Measurements from ENCODE around the gene LURAP1L. TPM values are rescaled to one million over a fixed set of nuclear protein-coding genes. Genes with fewer than 3 reads are reported as not detected.

Gene LURAP1L
- total RNA-seq: 2.6 TPM
- long read RNA-seq, partial matches to known transcripts: 0 of 5 reads
- long read RNA-seq, other reads (novel, unspliced or antisense): 1 of 5 reads

- DNase-seq (ENCODE audit: low spot score): no peak
- intact Hi-C loops (cut with DNase I): loop anchor here (5.0 kb wide), 1 partner anchor 107 kb away; no protein-coding TSS in a partner anchor
These were observed at the start of gene LURAP1L for GRCh38 chr9:12774861-12775678. TSS of gene LURAP1L (plus strand) at chr9:12775020. CDS start at chr9:12775716, 696 bp downstream.

DNA sequence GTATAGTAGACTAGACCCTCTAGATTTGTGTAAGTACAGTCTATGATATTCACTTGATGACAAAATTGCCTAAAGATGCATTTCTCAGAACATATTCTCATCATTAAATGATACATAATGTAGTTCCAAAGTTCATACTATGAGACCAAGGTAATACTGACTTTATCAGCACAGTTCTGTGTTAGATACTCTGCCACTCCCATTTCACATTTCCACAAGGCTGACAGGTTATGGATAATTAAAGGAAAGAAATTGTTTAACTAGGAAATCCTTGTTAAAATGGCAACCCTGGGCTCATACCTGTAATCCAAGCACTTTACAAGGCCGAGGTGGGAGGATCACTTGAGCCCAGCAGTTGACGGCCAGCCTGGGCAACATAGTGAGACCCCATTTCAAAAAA lies 48.0 kb upstream of the LURAP1L start:
- DNase-seq (ENCODE audit: low spot score): no peak
- intact Hi-C loops (cut with DNase I): loop anchor here (10.0 kb wide), 1 partner anchor 98 kb away; no protein-coding TSS in a partner anchor

GRCh38 chr9:12730198-12730597 lies 44.6 kb upstream of the LURAP1L start:
- intact Hi-C loops (cut with DNase I): no loop called here
- DNase-seq (ENCODE audit: low spot score): no peak

DNA sequence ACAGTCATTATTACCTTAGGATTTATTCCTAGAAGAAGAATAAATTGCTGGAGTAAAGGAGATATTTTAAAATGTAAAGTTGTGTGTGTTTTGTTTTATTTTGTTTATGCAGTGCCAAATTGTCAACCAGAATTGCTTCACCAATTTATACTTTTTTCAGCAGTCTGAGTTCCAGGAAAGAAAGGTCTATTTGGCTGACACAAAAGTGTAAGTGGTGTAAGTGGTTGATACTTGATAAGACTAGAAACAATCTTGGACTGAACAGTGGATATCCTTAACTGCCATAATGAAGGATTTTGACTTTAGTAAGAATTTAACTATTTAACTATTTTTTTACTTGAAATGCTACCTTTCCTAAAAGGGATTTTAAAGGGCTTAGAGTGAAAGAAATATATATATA lies 43.9 kb upstream of the LURAP1L start:
- intact Hi-C loops (cut with DNase I): no loop called here
- no peak for DNase-seq (ENCODE audit: low spot score)

DNA sequence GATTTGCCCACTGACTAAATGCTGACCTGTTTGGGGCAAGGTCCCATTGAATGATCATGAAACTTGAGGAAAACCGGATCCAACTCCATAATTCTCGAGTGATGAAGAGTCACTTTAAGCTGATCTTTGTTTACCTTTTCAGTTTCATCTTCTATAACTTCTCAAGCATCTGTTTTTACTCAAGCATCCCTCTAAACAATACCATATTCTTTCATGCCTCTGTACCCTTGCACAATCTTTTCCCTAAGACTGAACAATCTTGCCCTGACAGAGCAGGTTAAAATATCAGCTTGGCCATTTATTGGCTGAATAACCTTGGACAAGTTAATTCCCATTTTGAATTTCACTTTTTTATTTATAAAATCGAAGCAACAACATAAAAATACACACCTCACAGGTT lies 41.8 kb upstream of the LURAP1L start:
- intact Hi-C loops (cut with DNase I): no loop called here

DNA sequence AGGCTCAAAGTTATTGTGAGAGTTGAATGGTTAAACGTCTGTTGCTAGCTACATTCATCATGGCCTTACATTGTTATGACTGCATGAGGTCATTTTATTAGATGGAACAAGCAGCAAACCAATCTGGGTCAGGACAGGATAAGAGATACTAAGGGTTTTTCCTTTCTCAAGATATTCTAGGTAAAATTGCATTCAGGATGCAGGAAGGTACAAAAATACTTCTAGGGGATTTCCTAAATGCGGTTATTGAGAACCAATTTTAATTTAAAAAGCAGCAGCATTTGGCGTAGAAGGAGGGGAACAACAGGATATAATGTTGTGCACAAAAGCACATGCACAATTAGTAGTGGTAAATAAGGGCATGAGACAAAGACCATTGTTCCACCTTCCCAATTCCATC lies 39.2 kb upstream of the LURAP1L start:
- no peak for DNase-seq (ENCODE audit: low spot score)
- intact Hi-C loops (cut with DNase I): no loop called here

More for the DNA sequence above, 41.8 kb upstream of the LURAP1L start:
- no peak for DNase-seq (ENCODE audit: low spot score)

DNA sequence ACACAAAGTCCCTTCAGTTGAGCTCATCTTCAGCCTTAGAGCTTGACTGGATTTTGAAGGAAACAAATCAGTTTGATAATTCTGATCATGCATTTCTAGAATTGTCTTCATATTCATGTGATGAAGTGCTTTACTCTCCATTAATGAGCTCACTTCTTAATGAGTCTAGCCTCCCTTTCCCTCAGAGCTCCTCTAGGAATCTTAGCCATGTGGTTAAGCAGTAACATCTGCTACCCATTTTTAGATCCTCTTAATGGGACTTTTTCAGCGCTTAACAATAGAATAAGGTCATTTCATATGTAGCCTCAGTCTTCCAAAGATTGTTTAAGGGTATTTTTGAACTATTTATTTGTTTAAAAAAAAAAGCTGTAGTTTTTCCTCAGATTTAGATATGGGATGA lies 36.9 kb upstream of the LURAP1L start:
- intact Hi-C loops (cut with DNase I): no loop called here
- DNase-seq (ENCODE audit: low spot score): no peak

GRCh38 chr9:12739014-12739652 lies 35.7 kb upstream of the LURAP1L start:
- no peak for DNase-seq (ENCODE audit: low spot score)
- intact Hi-C loops (cut with DNase I): no loop called here

- no peak for DNase-seq (ENCODE audit: low spot score)
- intact Hi-C loops (cut with DNase I): no loop called here
These were observed 34.0 kb upstream of the LURAP1L start for GRCh38 chr9:12740845-12741244.

GRCh38 chr9:12748016-12748415 lies 26.8 kb upstream of the LURAP1L start:
- intact Hi-C loops (cut with DNase I): no loop called here
- no peak for DNase-seq (ENCODE audit: low spot score)

DNA sequence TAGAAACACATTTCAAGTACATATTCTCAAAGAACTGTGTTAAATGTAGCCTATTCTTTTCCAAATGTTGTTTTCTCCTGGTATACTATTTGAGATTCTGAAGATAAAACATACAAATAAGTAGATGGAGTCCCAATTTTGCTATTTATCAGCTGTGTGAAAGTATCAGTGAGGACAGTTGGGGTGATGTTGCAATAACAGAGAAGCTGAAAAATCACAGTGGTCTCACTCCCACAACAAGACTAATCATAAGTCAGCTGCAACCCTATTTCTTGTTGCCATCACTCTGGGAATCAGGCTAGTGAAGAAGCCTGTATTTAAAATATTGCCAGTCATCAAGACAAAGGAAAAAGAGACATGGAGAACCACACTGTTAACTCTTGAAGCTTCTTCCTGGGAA lies 25.9 kb upstream of the LURAP1L start:
- intact Hi-C loops (cut with DNase I): no loop called here
- DNase-seq (ENCODE audit: low spot score): no peak

DNA sequence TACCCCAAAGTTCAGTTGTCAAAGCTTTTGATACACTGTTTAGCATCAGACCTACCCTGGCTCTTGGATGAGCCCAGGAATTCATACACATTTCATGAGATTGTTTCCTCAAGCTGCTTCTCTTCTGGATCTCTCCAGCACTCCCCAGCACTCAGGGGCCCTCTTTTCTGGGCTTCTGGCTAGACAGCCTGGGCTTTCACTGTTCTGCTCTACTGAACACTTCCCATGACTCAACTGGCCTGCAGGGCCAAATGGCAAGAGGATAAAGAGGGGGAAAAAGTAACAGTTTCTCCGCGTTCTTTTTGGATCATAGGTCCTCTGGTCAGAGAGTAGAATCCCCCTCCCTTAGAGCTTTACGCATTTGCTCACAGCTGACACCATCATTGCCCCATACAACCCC lies 20.9 kb upstream of the LURAP1L start:
- intact Hi-C loops (cut with DNase I): no loop called here
- no peak for DNase-seq (ENCODE audit: low spot score)

DNA sequence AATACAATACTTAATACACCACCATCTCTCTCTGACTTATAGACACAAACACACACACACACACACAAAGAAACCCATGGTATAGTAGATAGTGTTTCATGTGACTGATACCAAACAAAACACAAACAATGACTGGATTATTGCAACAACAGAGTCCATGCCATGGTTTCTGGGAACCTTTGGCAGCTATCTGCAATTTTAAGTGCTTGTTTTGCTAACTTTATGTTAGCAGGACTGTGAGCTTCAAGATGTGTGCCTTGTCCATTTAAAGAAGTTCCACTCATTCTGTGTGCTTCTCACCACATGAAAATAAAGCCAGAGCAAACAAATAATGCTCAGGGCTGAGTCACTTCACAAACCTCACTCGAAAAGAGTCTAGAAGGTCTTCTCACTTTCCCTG lies 15.1 kb upstream of the LURAP1L start:
- intact Hi-C loops (cut with DNase I): no loop called here

DNA sequence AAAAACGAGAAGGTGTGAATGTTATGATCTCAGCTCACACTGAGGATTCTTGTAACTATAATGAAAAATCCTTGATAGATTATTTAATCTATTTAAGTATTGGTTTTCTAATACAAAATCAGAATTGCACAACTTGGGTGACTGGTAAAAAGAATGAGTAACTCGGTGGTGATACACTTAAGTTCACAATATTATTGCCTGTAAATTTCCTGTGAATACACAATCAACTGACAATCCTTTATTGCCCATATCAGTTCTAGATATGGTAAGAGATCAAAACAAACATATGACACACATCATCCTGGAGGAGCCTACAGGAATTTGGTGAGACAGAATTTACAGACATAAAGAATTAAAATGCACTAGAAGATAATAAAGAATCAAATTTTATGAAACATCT lies 14.1 kb upstream of the LURAP1L start:
- no peak for DNase-seq (ENCODE audit: low spot score)
- intact Hi-C loops (cut with DNase I): no loop called here

More for the DNA sequence above, 15.1 kb upstream of the LURAP1L start:
- no peak for DNase-seq (ENCODE audit: low spot score)

DNA sequence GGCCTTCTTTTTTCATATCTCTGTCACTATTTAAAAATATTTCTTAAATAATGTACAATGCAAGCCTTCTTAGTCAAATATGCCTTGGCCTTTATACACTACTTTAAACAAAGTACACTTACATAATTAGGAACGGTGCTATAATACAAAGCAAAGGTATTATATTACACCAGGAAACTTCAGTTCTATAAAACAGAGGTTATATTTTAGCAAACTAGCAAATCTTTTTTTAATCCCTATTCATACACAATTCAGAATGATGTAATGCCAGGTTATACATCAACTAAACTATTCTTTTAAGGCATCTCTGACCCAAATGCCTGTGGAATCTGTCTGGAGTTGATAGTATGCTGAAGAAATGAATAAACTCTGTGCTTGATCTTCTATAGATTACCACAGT lies 10.7 kb upstream of the LURAP1L start:
- intact Hi-C loops (cut with DNase I): no loop called here

DNA sequence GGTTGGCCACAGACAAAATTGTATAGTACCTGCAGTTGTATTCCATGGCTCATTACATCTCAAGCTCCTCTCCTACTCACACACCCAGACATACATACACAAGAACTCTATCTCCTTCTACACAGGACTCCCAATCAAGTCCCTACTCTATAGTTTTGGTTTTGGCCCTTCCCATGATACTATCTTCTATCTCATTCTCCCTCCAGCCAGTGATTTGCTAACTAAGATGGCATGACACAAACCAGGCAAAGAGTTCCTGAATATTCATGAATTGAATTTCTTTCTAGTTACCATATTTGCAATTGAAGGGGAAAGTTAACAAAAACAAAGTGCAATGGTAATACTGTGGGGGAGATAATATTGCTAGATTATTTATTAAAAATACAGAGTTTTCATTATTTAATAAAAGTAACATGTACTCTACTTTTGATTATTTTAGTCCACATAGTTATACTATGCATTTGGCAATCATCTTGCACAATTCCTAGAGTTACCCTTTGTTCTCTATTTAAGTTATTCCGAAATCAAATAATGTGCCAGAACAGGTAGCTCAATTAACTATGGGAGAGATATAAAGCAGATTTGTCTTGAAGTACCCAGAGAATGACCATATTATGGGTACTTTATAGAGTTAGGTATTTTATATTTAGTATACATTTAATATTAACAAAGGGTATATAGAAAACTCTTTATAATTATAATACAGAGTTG lies 9.6 kb upstream of the LURAP1L start:
- DNase-seq (ENCODE audit: low spot score): no peak
- intact Hi-C loops (cut with DNase I): no loop called here

More for the DNA sequence above, 10.7 kb upstream of the LURAP1L start:
- DNase-seq (ENCODE audit: low spot score): no peak

DNA sequence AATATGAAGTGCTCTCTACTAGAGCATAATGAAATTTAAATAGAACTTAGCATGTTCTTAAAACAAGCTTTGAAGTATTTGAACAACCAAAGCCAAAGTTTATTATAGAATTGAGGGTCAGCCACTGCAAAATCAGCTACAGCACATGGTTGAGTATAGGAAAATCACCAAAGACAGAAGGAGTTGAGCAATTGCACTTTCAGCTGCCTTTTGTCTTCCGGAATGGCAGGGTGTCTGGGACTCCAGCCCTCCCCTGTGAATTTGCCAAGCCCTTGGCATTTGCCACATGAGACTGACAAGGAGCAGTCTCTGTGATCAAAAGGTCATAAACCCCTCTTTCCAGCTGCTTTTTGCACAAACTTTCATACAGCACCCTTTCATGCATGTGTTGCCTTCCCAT lies 8.5 kb upstream of the LURAP1L start:
- DNase-seq (ENCODE audit: low spot score): no peak
- intact Hi-C loops (cut with DNase I): no loop called here

GRCh38 chr9:12770261-12770660 lies 4.6 kb upstream of the LURAP1L start:
- intact Hi-C loops (cut with DNase I): no loop called here
- DNase-seq (ENCODE audit: low spot score): no peak

GRCh38 chr9:12771891-12772290 lies 2.9 kb upstream of the LURAP1L start:
- intact Hi-C loops (cut with DNase I): no loop called here
- DNase-seq (ENCODE audit: low spot score): no peak

DNA sequence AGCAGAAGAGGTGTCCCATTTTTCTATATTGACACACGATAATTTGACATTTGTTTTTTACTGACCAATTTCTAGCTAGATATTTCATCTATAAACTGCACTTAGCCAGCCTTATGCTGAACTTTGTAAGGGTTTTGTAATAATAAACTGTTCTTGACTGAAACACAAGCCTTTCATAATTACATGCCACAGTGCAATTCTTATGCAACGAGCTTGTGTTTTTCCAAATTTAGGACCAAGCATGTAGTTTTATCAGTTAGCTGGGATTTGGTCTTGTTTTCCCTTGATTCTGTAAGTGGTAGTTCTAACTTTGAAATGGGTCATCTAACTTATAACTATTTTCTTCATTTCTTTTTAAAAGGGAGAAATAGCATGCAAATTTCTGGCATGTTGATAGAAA lies 1.3 kb upstream of the LURAP1L start:
- intact Hi-C loops (cut with DNase I): no loop called here

More for the DNA sequence above, 1.3 kb upstream of the LURAP1L start:
- no peak for DNase-seq (ENCODE audit: low spot score)
